Tibial nerve (tissue), 4 donors: ENCODE data around the gene WARS2. TPM values are rescaled to one million over a fixed set of nuclear protein-coding genes. Genes with fewer than 3 reads are reported as not detected.

ENCODE experiments used
- DNase-seq, 2 donors: peaks; one replicate each; pipeline ENCODE4 v3.0.0-alpha.2; 2019; ENCODE audit warnings: low spot score in 2 of 2
- H3K27ac ChIP-seq, 4 donors: fragments of 200-600 bp; sonication (generic) in 3 of 4; one replicate each; pipeline ENCODE4 v1.5.1; 2017 to 2019; ENCODE audit warnings: mild to moderate bottlenecking in 1 of 4
- H3K27me3 ChIP-seq, 2 donors: fragments of 200-600 bp; sonication (generic) in 1 of 2; one replicate each; pipeline versions ENCODE4 v1.5.1 to v1.6.0; 2017 to 2019
- H3K36me3 ChIP-seq, 3 donors: fragments of 200-600 bp; sonication (generic); one replicate each; pipeline ENCODE4 v1.5.1; 2018 to 2019
- H3K4me1 ChIP-seq, 4 donors: fragments of 200-600 bp; sonication (generic) in 3 of 4; one replicate each; pipeline ENCODE4 v1.5.1; 2017 to 2019
- H3K4me3 ChIP-seq, 4 donors: fragments of 200-600 bp; sonication (generic) in 3 of 4; one replicate each; pipeline ENCODE4 v1.5.1; 2017 to 2019; ENCODE audit warnings: mild to moderate bottlenecking in 1 of 4, moderate library complexity in 1 of 4
- H3K9me3 ChIP-seq, 4 donors: fragments of 200-600 bp; sonication (generic) in 3 of 4; one replicate each; pipeline ENCODE4 v1.5.1; 2017 to 2019
- CTCF ChIP-seq, 5 experiments: fragments of 200-600 bp in 3 of 5; fragments of 450-650 bp in 2 of 5; sonication (generic) in 3 of 5; IDR thresholded peaks; one replicate each; pipeline ENCODE4 v1.5.1; 2016 to 2019; ENCODE audit warnings: antibody characterized with exemption in 5 of 5, mild to moderate bottlenecking in 3 of 5, moderate library complexity in 2 of 5
- EP300 ChIP-seq, 2 donors: sonication (generic); formaldehyde crosslinking; IDR thresholded peaks; one replicate each; pipeline ENCODE4 v1.6.1; 2017; ENCODE audit warnings: antibody characterized with exemption in 2 of 2, mild to moderate bottlenecking in 1 of 2
- POLR2A ChIP-seq, 2 donors: fragments of 450-650 bp; IDR thresholded peaks; one replicate each; pipeline ENCODE4 v1.6.1; 2017; ENCODE audit warnings: antibody characterized with exemption in 2 of 2, mild to moderate bottlenecking in 2 of 2, moderate library complexity in 2 of 2
- WGBS, 2 donors: methylation state at CpG; one replicate each; pipeline ENCODE4 v1.1.5; 2018; 5-methylcytosine and 5-hydroxymethylcytosine counted together
- total RNA-seq, 4 donors: library from RNA; depleted of rRNA; stranded (reverse); fragments of >200 nt; gene quantifications; one replicate each; pipeline ENCODE4 v1.1.0, GENCODE V29; 2016

WARS2 gene
- total RNA-seq, 4 donors from 2014 or later, result 18.9 to 31.0 (median 22.0) TPM

GRCh38 chr1:119093721-119094120 lies 46.7 kb downstream of the WARS2 start:
- 92 to 94% methylated on average over 1 of the region's 1 CpG for WGBS, 2 donors
- no peak for DNase-seq
- Histone ChIP-seq H3K36me3 (no peaks in the 10 kb centered on the region), H3K4me3 (no peak overlapping the region), H3K9me3 (peaks cover 0 to 11% (median 3%) of the 10 kb centered on the region in 4 donors), H3K4me1 (no peaks in the 10 kb centered on the region), H3K27ac (no peak overlapping the region), H3K27me3 (no peaks in the 10 kb centered on the region)
- no peak for TF ChIP-seq EP300 (IDR thresholded peaks at IDR 0.05)
- TF ChIP-seq POLR2A (IDR thresholded peaks at IDR 0.05), result no peak
- TF ChIP-seq CTCF (IDR thresholded peaks at IDR 0.05), result no peak

- Histone ChIP-seq H3K4me1 (peaks cover 0 to 10% (median 0%) of the 10 kb centered on the region in 4 donors), H3K9me3 (peaks cover 0 to 11% (median 3%) of the 10 kb centered on the region in 4 donors), H3K27ac (no peak overlapping the region), H3K27me3 (no peaks in the 10 kb centered on the region), H3K36me3 (no peaks in the 10 kb centered on the region), H3K4me3 (no peak overlapping the region)
- 50 to 58% methylated on average over 4 of the region's 4 CpGs for WGBS, 2 donors
- no peak for DNase-seq
- TF ChIP-seq EP300 (IDR thresholded peaks at IDR 0.05) (no peak), CTCF (IDR thresholded peaks at IDR 0.05) (no peak), POLR2A (IDR thresholded peaks at IDR 0.05) (no peak)
Observed at GRCh38 chr1:119091618-119092017, 48.8 kb downstream of the WARS2 start.

DNA sequence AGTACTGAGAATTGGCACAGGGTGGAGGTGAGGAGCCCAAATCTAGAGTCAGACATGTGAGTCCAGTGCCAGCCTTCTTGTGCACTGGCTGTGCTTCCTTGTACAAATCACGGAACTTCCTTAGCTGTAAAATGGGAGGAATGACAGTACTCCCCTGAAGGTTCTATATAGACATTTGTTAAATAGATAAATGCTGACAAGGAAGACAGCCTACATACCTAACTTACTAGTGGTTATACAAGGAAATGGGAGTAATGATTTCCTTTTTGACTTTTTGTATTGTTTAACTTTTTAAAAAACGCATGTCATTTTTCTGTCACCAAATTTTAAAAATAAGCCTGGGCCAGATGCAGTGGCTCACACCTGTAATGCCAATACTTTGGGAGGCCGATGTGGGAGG lies 50.2 kb downstream of the WARS2 start:
- Histone ChIP-seq H3K9me3 (peaks cover 0 to 11% (median 3%) of the 10 kb centered on the region in 4 donors), H3K4me3 (no peak overlapping the region), H3K4me1 (peaks cover 0 to 11% (median 0%) of the 10 kb centered on the region in 4 donors), H3K27ac (no peak overlapping the region), H3K36me3 (no peaks in the 10 kb centered on the region), H3K27me3 (no peaks in the 10 kb centered on the region)
- WGBS, 2 donors, result 95 to 97% methylated on average over 3 of the region's 3 CpGs
- TF ChIP-seq POLR2A (IDR thresholded peaks at IDR 0.05), result no peak
- no peak for TF ChIP-seq CTCF (IDR thresholded peaks at IDR 0.05)
- TF ChIP-seq EP300 (IDR thresholded peaks at IDR 0.05), result no peak
- DNase-seq, result no peak

GRCh38 chr1:119086830-119087229 lies 53.6 kb downstream of the WARS2 start:
- no peak for DNase-seq
- H3K27ac ChIP-seq, result no peak overlapping the region
- TF ChIP-seq CTCF (IDR thresholded peaks at IDR 0.05) (no peak), EP300 (IDR thresholded peaks at IDR 0.05) (no peak), POLR2A (IDR thresholded peaks at IDR 0.05) (no peak)
- no peaks in the 10 kb centered on the region for H3K27me3 ChIP-seq
- WGBS, 2 donors, result 54 to 78% methylated on average over 2 of the region's 2 CpGs
- peaks cover 0 to 22% (median 0%) of the 10 kb centered on the region in 4 donors for H3K4me1 ChIP-seq
- H3K36me3 ChIP-seq, result no peaks in the 10 kb centered on the region
- peaks cover 0 to 11% (median 3%) of the 10 kb centered on the region in 4 donors for H3K9me3 ChIP-seq
- H3K4me3 ChIP-seq, result no peak overlapping the region

DNA sequence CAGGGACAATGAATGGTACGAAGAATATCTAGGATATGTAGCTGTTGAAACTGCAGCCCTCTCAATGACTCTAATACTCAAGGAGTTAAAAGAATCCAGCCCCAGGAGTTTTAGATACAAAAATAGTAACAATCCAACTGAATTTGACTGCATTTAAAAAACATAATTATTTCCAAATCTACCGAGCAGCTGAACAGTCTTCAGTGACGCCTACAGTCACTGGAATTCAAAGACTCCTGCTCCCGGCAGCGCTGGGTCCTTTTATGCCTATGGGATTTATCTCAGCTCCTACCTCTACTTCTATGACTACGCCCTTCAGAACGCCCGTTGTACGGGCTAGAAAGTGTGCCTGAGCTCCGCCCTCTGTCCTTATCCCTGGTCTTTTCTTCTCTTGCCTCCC lies 55.7 kb downstream of the WARS2 start:
- no peak overlapping the region for H3K4me3 ChIP-seq
- H3K36me3 ChIP-seq, result no peaks in the 10 kb centered on the region
- H3K4me1 ChIP-seq, result peaks cover 0 to 41% (median 4%) of the 10 kb centered on the region in 4 donors
- DNase-seq, result no peak
- peaks cover 0 to 1% (median 0%) of the 10 kb centered on the region in 4 donors for H3K9me3 ChIP-seq
- no peaks in the 10 kb centered on the region for H3K27me3 ChIP-seq
- TF ChIP-seq POLR2A (IDR thresholded peaks at IDR 0.05) (no peak), CTCF (IDR thresholded peaks at IDR 0.05) (no peak), EP300 (IDR thresholded peaks at IDR 0.05) (no peak)
- 54 to 67% methylated on average over 10 of the region's 10 CpGs for whole genome bisulfite sequencing, 2 donors
- peak overlapping the region in 1 of 4 donors; percentile 45 for H3K27ac ChIP-seq
